ENCODE data around the gene CACNA1I. TPM values are rescaled to one million over a fixed set of nuclear protein-coding genes. Genes with fewer than 3 reads are reported as not detected.

The CACNA1I gene
- total and polyA plus RNA-seq, 2 of the 8 experiments (the other 6 are each of a cell fraction or from before 2014, with no cell fraction given), result 0.77 to 1.2 TPM

- TF ChIP-seq CHD7 (IDR thresholded peaks at IDR 0.05; ENCODE audit: insufficient replicate concordance, low read length), result no peak
- TF ChIP-seq YY1 (IDR thresholded peaks at IDR 0.05; ENCODE audit: low read depth, low read length), result no peak
- TF ChIP-seq ATF2 (IDR thresholded peaks at IDR 0.05; ENCODE audit: low read length), result no peak
- TF ChIP-seq EGR1 (IDR thresholded peaks at IDR 0.05; ENCODE audit: borderline replicate concordance, low read depth, low read length), result no peak
- TF ChIP-seq SP1 (IDR thresholded peaks at IDR 0.05; ENCODE audit: low read depth, low read length), result no peak
- no peak for TF ChIP-seq KDM1A (IDR thresholded peaks at IDR 0.05; ENCODE audit: borderline replicate concordance, low read length)
- no peak for TF ChIP-seq BRCA1 (IDR thresholded peaks at IDR 0.05; ENCODE audit: low read depth, low read length)
- no peak for TF ChIP-seq BCL11A (IDR thresholded peaks at IDR 0.05; ENCODE audit: low read depth in 2 of 2, low read length in 2 of 2)
- TF ChIP-seq RXRA (IDR thresholded peaks at IDR 0.05; ENCODE audit: insufficient read depth, low read depth, low read length), result no peak
- TF ChIP-seq POLR2A (IDR thresholded peaks at IDR 0.05; ENCODE audit: control extremely low read depth in 1 of 2, low read depth in 2 of 2, low read length in 2 of 2), result no peak
These were observed 34.6 kb upstream of the CACNA1I start (continued) for GRCh38 chr22:39535831-39536449.
